Gastrocnemius medialis (tissue), 4 donors: Measurements from ENCODE around the gene BLMH. TPM values are rescaled to one million over a fixed set of nuclear protein-coding genes. Genes with fewer than 3 reads are reported as not detected.
"Not testable (repeated sequence)": the region's sequence is repeated elsewhere in the genome, so short reads cannot be mapped to it uniquely, and the experiment has no call there.

ENCODE experiments used
- ATAC-seq, 2 donors: fragments of 150-250 bp; one replicate each; pipeline ENCODE4 v1.9.1; 2016
- DNase-seq, 2 donors: peaks; one replicate each; pipeline ENCODE4 v3.0.0-alpha.2; 2019
- H3K27ac ChIP-seq, 4 donors: fragments of 200-600 bp; sonication (generic); 1 replicate in 1 of 4; 2 replicates in 3 of 4; pipeline ENCODE4 v1.5.1; 2016 to 2018; ENCODE audit warnings: mild to moderate bottlenecking in 2 of 4, moderate library complexity in 1 of 4
- H3K27me3 ChIP-seq, 3 donors: fragments of 200-600 bp; sonication (generic) in 2 of 3; 1 replicate in 1 of 3; 2 replicates in 2 of 3; pipeline versions ENCODE4 v1.5.1 to v1.6.0; 2016 to 2019; ENCODE audit warnings: mild to moderate bottlenecking in 1 of 3, moderate library complexity in 1 of 3
- H3K36me3 ChIP-seq, 2 donors: fragments of 200-600 bp; sonication (generic) in 1 of 2; one replicate each; pipeline ENCODE4 v1.5.1; 2017 to 2018
- H3K4me1 ChIP-seq, 2 donors: fragments of 200-600 bp; sonication (generic) in 1 of 2; one replicate each; pipeline ENCODE4 v1.5.1; 2016 to 2017; ENCODE audit warnings: mild to moderate bottlenecking in 2 of 2
- H3K4me3 ChIP-seq, 4 donors: fragments of 200-600 bp; sonication (generic) in 3 of 4; 1 replicate in 1 of 4; 2 replicates in 3 of 4; pipeline ENCODE4 v1.5.1; 2016 to 2019; ENCODE audit warnings: mild to moderate bottlenecking in 2 of 4
- H3K9me3 ChIP-seq, 3 donors: fragments of 200-600 bp; sonication (generic) in 2 of 3; 1 replicate in 1 of 3; 2 replicates in 2 of 3; pipeline ENCODE4 v1.5.1; 2016 to 2019
- CTCF ChIP-seq, 5 experiments: fragments of 450-650 bp in 3 of 5; fragments of 200-600 bp in 2 of 5; sonication (generic) in 2 of 5; IDR thresholded peaks in 4 of 5; conservative IDR thresholded peaks in 1 of 5; 1 replicate in 4 of 5; 2 replicates in 1 of 5; pipeline ENCODE4 v1.5.1; 2016 to 2019; ENCODE audit warnings: antibody characterized with exemption in 5 of 5, mild to moderate bottlenecking in 3 of 5, moderate library complexity in 3 of 5
- POLR2A ChIP-seq, 2 donors: fragments of 450-650 bp; IDR thresholded peaks; one replicate each; pipeline ENCODE4 v1.6.1; 2017; ENCODE audit warnings: antibody characterized with exemption in 2 of 2, mild to moderate bottlenecking in 2 of 2, moderate library complexity in 2 of 2
- in situ Hi-C, 4 donors: fragments of 200-750 bp; cut with MboI; loops; one replicate each; pipeline versions ENCODE4 v1.15.0 to v1.8.0; 2017; ENCODE audit warnings: low sequenced_read_pairs in 4 of 4
- intact Hi-C: fragments of 100-400 bp; cut with DNase I; formaldehyde crosslinking; loops from one replicate; pipeline ENCODE4 v1.15.1; 2023; ENCODE audit warnings: low total_unique reads
- total RNA-seq, 4 donors: library from RNA; depleted of rRNA; stranded (reverse); fragments of >200 nt; gene quantifications; one replicate each; pipeline versions ENCODE4 v1.1.0 to v1.2.3, GENCODE V29; 2016

The BLMH gene
- total RNA-seq, 4 donors from 2014 or later: 7.4 to 17.7 (median 16.7) TPM

- Histone ChIP-seq H3K27ac (no peak overlapping the region), H3K4me1 (no peaks in the 10 kb centered on the region), H3K36me3 (no peaks in the 10 kb centered on the region), H3K4me3 (no peak overlapping the region), H3K27me3 (peaks cover 0 to 4% (median 0%) of the 10 kb centered on the region in 3 donors), H3K9me3 (no peaks in the 10 kb centered on the region)
- in situ Hi-C loops (no loop called here), intact Hi-C loops (no loop called here)
- ATAC-seq (no peak), DNase-seq (no peak)
- no peak for TF ChIP-seq POLR2A (IDR thresholded peaks at IDR 0.05)
- TF ChIP-seq CTCF (IDR thresholded peaks at IDR 0.05 in 4 of 5, conservative IDR thresholded peaks at IDR 0.05 in 1 of 5): no peak
Observed at GRCh38 chr17:30210366-30210765, 81.4 kb downstream of the BLMH start.

GRCh38 chr17:30209930-30210329, 81.8 kb downstream of the BLMH start:
- in situ Hi-C loops: no loop called here

DNA sequence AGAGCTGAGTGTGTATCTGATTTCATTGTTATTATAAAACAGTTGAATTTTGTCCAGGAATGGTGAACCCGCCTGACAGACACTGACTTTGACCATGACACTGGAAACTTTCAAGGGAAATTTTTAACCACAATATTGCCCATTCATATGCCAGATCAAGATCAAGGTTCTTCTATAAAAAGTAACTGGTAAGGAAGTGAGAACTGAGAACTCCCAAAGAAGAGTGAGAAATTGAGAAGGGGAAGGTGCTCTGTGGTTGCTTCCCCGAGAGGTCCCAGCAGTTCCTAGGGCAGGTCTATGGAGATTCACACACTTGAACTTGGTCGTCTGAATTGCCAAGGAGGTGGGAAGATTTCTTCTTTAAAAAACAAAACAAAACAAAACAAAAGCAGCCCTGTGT, 83.5 kb downstream of the BLMH start:
- H3K4me3 ChIP-seq: no peak overlapping the region
- no peak for TF ChIP-seq CTCF (IDR thresholded peaks at IDR 0.05 in 4 of 5, conservative IDR thresholded peaks at IDR 0.05 in 1 of 5)
- no peak for TF ChIP-seq POLR2A (IDR thresholded peaks at IDR 0.05)
- no peaks in the 10 kb centered on the region for H3K9me3 ChIP-seq
- no peak overlapping the region for H3K27ac ChIP-seq
- DNase-seq: no peak
- intact Hi-C loops: no loop called here
- in situ Hi-C loops: no loop called here
- no peak for ATAC-seq
- H3K4me1 ChIP-seq: no peaks in the 10 kb centered on the region
- no peaks in the 10 kb centered on the region for H3K36me3 ChIP-seq
- peaks cover 0 to 4% (median 0%) of the 10 kb centered on the region in 3 donors for H3K27me3 ChIP-seq

More at GRCh38 chr17:30209930-30210329, 81.8 kb downstream of the BLMH start:
- intact Hi-C loops: no loop called here
- no peak for DNase-seq
- peaks cover 0 to 4% (median 0%) of the 10 kb centered on the region in 3 donors for H3K27me3 ChIP-seq
- H3K4me1 ChIP-seq: no peaks in the 10 kb centered on the region
- H3K4me3 ChIP-seq: no peak overlapping the region
- ATAC-seq: no peak
- H3K36me3 ChIP-seq: no peaks in the 10 kb centered on the region
- H3K27ac ChIP-seq: no peak overlapping the region
- TF ChIP-seq POLR2A (IDR thresholded peaks at IDR 0.05): no peak
- no peak for TF ChIP-seq CTCF (IDR thresholded peaks at IDR 0.05 in 4 of 5, conservative IDR thresholded peaks at IDR 0.05 in 1 of 5)
- no peaks in the 10 kb centered on the region for H3K9me3 ChIP-seq

DNA sequence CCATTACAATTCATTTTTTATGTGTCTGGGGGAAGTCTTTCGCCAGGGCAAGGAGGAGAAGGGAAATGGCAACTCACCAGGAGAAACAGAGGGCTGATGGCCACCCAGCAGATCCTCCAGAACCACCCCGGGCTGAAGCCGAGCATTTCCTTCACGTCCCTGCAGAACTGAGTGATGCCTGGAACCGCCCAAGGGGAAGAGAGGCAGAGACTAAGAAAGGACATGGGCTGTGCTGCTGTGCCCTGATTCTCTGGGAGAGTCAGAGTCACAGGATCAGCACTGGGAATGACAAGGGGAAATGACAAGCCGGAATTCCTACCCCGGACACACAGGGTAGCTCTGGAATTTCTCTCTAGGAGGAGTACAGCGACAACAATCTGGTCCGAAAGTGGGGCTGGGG, 84.1 kb downstream of the BLMH start:
- peaks cover 0 to 4% (median 0%) of the 10 kb centered on the region in 3 donors for H3K27me3 ChIP-seq
- H3K4me3 ChIP-seq: no peak overlapping the region
- H3K4me1 ChIP-seq: no peaks in the 10 kb centered on the region
- TF ChIP-seq CTCF (IDR thresholded peaks at IDR 0.05 in 4 of 5, conservative IDR thresholded peaks at IDR 0.05 in 1 of 5): no peak
- no peak for TF ChIP-seq POLR2A (IDR thresholded peaks at IDR 0.05)
- in situ Hi-C loops: no loop called here
- no peaks in the 10 kb centered on the region for H3K36me3 ChIP-seq
- no peak for DNase-seq
- ATAC-seq: no peak
- no peaks in the 10 kb centered on the region for H3K9me3 ChIP-seq
- intact Hi-C loops: no loop called here
- no peak overlapping the region for H3K27ac ChIP-seq

- in situ Hi-C loops (no loop called here), intact Hi-C loops (no loop called here)
- no peak overlapping the region for H3K4me3 ChIP-seq
Observed at GRCh38 chr17:30203471-30203981, 88.2 kb downstream of the BLMH start.

DNA sequence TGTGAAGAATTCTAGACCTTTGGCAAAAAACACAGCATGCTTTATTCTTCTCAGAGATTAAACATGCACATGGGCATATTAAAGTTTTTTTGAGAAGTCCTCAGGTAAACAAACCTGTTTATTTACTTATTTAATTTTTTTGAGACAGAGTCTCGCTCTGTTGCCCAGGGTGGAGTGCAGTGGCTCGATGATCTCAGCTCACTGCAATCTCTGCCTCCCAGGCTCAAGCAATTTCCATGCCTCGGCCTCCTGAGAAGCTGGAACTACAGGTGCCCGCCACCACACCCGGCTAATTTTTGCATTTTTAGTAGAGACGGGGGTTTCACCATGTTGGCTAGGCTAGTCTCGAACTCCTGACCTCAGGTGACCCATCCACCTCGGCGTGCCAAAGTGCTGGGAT, 91.1 kb downstream of the BLMH start:
- H3K9me3 ChIP-seq, H3K27ac ChIP-seq, H3K36me3 ChIP-seq, H3K27me3 ChIP-seq, DNase-seq, in situ Hi-C loops, H3K4me1 ChIP-seq, intact Hi-C loops, ATAC-seq, H3K4me3 ChIP-seq: not testable (repeated sequence)

More at GRCh38 chr17:30203471-30203981, 88.2 kb downstream of the BLMH start:
- Histone ChIP-seq H3K36me3 (no peaks in the 10 kb centered on the region), H3K27me3 (peaks cover 0 to 5% (median 4%) of the 10 kb centered on the region in 3 donors), H3K4me1 (no peaks in the 10 kb centered on the region), H3K27ac (no peak overlapping the region), H3K9me3 (no peaks in the 10 kb centered on the region)
- ATAC-seq (no peak), DNase-seq (no peak)
- no peak for TF ChIP-seq CTCF (IDR thresholded peaks at IDR 0.05 in 4 of 5, conservative IDR thresholded peaks at IDR 0.05 in 1 of 5)
- no peak for TF ChIP-seq POLR2A (IDR thresholded peaks at IDR 0.05)
